ENCODE results near the gene PLEKHA4.
"Not testable (repeated sequence)": the region's sequence is repeated elsewhere in the genome, so short reads cannot be mapped to it uniquely, and the experiment has no call there.

The PLEKHA4 gene

GRCh38 chr19:48862827-48863226 lies 5.6 kb downstream of the PLEKHA4 start:
- DNase-seq = no peak

- DNase-seq = no peak
Observed at GRCh38 chr19:48861313-48861712, 7.1 kb downstream of the PLEKHA4 start.

GRCh38 chr19:48859711-48860572 lies 8.5 kb downstream of the PLEKHA4 start:
- peak; percentile 39 for DNase-seq

GRCh38 chr19:48858984-48859710 lies 9.3 kb downstream of the PLEKHA4 start:
- peak; percentile 84 for DNase-seq

GRCh38 chr19:48856921-48857320 lies 11.5 kb downstream of the PLEKHA4 start:
- DNase-seq = no peak

GRCh38 chr19:48854103-48854502 lies 14.3 kb downstream of the PLEKHA4 start:
- DNase-seq = no peak

GRCh38 chr19:48853483-48853882 lies 14.9 kb downstream of the PLEKHA4 start:
- no peak for DNase-seq

- no peak for DNase-seq
Observed at GRCh38 chr19:48852292-48852691, 16.1 kb downstream of the PLEKHA4 start.

GRCh38 chr19:48846659-48847058 lies 21.8 kb downstream of the PLEKHA4 start:
- not testable (repeated sequence) for DNase-seq

GRCh38 chr19:48845384-48845783 lies 23.0 kb downstream of the PLEKHA4 start:
- no peak for DNase-seq

GRCh38 chr19:48844472-48844871 lies 23.9 kb downstream of the PLEKHA4 start:
- DNase-seq = no peak

GRCh38 chr19:48842789-48843162 lies 25.6 kb downstream of the PLEKHA4 start:
- peak; percentile 15 for DNase-seq

GRCh38 chr19:48841571-48841970 lies 26.8 kb downstream of the PLEKHA4 start:
- DNase-seq = no peak

- no peak for DNase-seq
Observed at GRCh38 chr19:48841047-48841446, 27.4 kb downstream of the PLEKHA4 start.

- no peak for DNase-seq
Observed at GRCh38 chr19:48837687-48838086, 30.7 kb downstream of the PLEKHA4 start.

GRCh38 chr19:48837051-48837524 lies 31.3 kb downstream of the PLEKHA4 start:
- DNase-seq = peak; percentile 83

- DNase-seq = no peak
Observed at GRCh38 chr19:48836089-48837017, 32.1 kb downstream of the PLEKHA4 start, which contains the start of gene HSD17B14. Gene HSD17B14 (minus strand): TSS chr19:48836491. CDS start chr19:48836411, 80 bp downstream.

- peak; percentile 94 for DNase-seq
Observed at GRCh38 chr19:48835734-48836088, 32.7 kb downstream of the PLEKHA4 start.

GRCh38 chr19:48833977-48834376 lies 34.4 kb downstream of the PLEKHA4 start:
- DNase-seq = no peak

- DNase-seq = no peak
Observed at GRCh38 chr19:48833049-48833448, 35.4 kb downstream of the PLEKHA4 start.

GRCh38 chr19:48830965-48831364 lies 37.5 kb downstream of the PLEKHA4 start:
- no peak for DNase-seq

GRCh38 chr19:48830088-48830487 lies 38.3 kb downstream of the PLEKHA4 start:
- DNase-seq = no peak

- DNase-seq = no peak
Observed at GRCh38 chr19:48826606-48827020, 41.8 kb downstream of the PLEKHA4 start.

Data from stimulated activated CD4-positive, alpha-beta T cell treated with anti-CD3 and anti-CD28 coated beads, Interleukin-1b, Interleukin-23, amount 100 ng/mL, for 48 hours (primary cell).